ENCODE measurements around the gene FADS2.

The FADS2 gene

DNA sequence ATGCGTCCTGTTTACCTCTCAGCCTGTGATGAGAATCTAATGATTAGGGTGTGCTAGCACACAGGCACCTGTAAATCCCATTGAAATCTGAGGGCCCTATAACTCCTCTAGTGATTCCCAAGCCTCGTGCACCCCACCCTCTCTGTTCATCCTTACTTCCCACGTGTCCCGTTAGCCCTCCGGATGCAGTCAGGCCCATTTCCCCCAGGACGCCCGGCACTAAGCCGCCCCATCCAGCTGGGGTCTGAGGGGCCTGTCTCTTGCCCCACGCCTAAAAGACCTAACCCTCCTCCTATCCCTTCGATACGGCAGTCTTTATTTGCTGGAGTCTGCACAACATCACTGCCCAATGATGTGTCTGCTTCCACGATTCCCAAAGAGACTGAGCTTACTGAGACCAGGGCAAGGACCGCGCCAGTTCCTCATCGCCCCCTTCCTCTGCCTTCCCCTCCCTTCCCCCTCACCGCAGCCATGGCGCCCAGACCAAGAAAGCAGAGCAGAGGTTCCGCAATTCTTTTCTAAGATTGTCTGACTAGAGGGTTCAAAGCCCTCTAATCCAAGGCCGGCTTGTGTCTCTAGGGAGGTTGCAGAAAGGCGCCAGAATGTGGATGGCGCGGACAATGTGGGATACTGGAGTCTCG, 1.1 kb upstream of the FADS2 start:
- DNase-seq: no peak

GRCh38 chr11:61828379-61828628, 204 bp downstream of the FADS2 start:
- DNase-seq: no peak

- peak; percentile 12 for DNase-seq
Measured at GRCh38 chr11:61828629-61829407, 718 bp downstream of the FADS2 start.

DNA sequence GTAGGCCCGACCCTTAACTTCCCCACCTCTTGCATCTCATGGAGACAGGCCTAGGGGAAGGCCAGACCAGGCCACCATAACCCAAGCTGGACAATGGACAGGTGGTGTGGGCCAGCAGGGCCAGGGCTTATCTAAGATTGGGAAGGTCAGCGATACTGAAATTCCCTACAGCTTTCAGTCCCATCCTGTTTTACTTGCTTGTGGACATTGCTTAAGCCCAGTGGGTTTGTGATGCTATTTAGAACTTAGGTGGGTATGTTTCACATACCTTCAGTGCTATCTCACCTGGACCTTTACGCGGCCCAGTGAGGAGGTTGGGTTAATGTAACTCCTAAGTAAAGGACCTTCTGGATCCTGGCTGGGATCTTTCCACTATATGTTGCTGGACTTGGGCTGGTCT, 1.7 kb downstream of the FADS2 start:
- no peak for DNase-seq

GRCh38 chr11:61830237-61831105, 2.4 kb downstream of the FADS2 start:
- no peak for DNase-seq

DNA sequence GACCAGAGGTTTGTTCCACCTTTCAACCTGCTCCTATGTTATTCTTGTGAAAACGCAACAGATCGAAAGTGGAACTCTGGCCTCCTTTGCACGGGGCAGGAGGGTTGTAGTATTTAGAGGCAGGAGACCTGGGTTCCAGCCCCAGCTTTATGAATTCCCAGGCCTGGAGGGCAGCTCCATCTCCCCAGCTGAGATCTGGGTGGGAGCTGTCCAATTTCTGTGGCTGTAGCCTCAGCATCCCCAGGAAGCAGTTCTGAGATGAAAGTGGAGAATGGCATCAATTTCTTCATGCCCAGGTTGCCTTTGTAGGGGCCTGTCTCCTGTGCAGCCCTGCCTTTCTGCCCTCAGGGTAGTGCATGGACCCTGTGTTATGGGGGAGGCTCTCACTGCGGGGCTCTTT, 4.1 kb downstream of the FADS2 start:
- no peak for DNase-seq

GRCh38 chr11:61832754-61833153, 4.7 kb downstream of the FADS2 start:
- DNase-seq: no peak

- DNase-seq: no peak
Measured at GRCh38 chr11:61833471-61833870, 5.4 kb downstream of the FADS2 start.

GRCh38 chr11:61833926-61834277, 5.8 kb downstream of the FADS2 start:
- DNase-seq: no peak

DNA sequence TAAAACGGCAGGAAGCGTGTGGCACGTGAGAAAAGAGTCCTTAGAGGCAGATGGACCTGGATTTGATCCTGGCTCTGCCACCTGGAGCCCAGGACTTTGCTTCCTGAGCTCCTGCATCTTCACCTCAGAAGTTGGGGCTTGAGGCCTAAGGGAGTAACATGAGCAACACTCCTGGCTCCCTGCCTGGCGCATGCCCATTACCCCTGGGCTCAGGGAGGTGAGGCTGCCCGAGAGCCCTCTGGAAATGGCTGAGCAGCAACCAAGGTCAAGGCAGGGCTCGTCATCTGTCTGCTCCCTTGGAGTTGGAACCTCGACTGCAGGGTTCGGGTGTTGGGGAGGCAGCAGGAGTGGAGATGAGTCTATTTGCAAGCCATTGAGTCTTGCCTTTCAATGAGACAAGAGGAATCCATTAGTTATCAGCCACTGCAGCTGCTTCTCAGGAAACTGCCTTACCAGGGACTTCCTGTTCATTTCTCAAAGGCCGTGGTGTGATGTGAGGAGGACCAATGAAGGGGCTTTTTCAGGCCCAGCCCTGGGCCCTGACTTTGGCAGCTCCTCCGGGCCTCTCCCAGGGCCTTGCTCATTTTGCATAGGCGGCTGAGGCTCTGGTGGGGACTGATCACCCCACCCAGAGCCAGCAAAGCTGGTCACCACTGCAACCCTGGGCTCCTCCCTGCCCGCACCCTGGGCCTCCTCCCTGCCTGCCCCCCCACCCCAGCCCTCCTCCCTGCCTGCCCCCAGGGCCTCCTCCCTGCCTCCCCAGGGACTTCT, 6.4 kb downstream of the FADS2 start:
- DNase-seq: no peak

DNA sequence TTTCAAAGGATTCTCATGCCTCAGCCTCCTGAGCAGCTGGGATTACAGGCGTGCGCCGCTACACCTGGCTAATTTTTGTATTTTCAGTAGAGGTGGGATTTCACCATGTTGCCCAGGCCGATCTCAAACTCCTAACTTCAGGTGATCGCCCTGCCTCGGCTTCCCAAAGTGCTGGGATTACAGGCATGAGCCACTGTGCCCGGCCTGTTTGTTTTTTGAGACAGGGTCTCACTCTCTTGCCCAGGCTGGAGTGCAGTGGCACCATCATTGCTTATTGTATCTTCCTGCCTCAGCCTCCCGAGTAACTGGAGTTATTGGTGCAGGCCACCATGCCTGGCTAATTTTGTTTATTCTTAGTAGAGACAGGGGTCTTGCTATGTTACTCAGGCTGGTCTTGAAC, 8.1 kb downstream of the FADS2 start:
- no peak for DNase-seq

- DNase-seq: no peak
Measured at GRCh38 chr11:61837411-61838005, 9.4 kb downstream of the FADS2 start.

- no peak for DNase-seq
Measured at GRCh38 chr11:61838501-61838900, 10.4 kb downstream of the FADS2 start.

GRCh38 chr11:61838921-61839320, 10.8 kb downstream of the FADS2 start:
- DNase-seq: no peak

GRCh38 chr11:61839742-61840141, 11.6 kb downstream of the FADS2 start:
- DNase-seq: no peak

- no peak for DNase-seq
Measured at GRCh38 chr11:61840371-61840770, 12.3 kb downstream of the FADS2 start.

DNA sequence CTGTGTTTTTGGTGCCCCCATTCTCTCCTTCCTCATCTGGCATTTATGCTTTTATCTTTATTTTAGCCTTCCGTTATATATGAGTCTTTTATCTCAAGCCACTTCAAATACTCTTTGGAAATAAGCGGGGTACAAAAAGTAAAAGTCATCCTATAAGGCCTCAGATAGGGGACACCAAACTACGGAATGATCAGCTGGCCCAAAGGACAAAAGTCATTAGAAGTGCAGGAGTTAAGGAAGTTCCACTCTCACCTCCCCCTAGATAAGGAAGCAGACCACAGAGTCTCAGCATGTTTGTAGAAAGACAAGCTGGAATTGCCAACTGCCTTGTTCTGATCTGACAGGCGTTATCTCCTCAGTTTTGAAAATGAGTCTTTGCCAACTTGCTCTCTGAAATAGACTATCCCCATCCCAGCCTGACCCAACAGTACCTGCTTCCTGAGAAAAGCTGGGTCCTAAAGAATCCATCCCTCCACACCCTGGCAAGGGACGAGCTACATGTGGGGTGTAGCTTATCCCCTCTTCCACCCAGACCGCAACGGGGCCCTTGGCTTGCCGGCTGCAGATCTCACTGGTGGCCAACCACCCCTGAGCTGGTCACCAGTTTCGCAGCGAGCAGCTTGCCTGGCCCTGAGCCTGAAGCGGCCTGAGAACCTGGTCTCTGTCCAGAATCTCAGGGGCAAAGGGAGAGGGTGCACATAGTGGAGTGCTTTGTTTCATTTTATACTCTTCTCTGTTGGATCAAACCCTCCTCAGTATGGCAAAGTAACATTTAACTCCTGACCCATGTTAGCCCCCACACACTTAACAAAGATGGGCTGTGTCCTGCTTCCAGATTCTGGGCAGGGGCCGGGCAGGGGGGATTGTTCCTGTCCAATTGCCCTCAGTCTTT, 13.8 kb downstream of the FADS2 start:
- no peak for DNase-seq

GRCh38 chr11:61842528-61842820, 14.4 kb downstream of the FADS2 start:
- no peak for DNase-seq

DNA sequence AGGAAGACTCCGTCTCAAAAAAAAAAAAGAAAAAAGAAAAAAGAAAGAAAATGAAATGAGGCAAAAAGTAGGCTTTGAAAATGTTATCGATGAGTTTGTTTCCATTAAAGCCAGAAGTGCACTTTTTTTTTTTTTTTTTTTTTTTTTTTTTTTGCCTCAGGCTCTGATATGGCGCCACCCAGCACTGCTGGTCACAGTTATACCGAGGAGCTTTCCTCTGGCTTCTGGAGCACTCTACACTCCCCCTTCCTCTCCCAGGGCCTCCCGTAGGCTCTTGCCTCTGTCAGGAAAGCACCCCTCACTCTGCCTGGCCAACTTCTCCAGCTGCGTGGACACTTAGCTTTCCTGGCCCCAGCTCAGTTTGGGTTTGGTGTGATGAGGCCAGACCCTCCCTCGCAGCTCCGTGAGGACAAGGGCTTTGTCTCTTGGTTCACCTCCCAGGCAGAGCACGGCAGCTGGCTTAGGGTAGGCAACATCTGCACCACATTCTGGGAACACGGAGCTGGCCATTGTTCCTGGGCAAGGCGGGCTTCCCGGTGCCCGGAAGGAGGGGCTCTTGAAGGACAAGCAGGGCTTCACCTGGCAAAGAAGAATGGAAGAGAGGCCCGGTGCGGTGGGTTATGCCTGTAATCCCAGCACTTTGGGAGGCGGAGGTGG, 16.9 kb downstream of the FADS2 start:
- DNase-seq: no peak

DNA sequence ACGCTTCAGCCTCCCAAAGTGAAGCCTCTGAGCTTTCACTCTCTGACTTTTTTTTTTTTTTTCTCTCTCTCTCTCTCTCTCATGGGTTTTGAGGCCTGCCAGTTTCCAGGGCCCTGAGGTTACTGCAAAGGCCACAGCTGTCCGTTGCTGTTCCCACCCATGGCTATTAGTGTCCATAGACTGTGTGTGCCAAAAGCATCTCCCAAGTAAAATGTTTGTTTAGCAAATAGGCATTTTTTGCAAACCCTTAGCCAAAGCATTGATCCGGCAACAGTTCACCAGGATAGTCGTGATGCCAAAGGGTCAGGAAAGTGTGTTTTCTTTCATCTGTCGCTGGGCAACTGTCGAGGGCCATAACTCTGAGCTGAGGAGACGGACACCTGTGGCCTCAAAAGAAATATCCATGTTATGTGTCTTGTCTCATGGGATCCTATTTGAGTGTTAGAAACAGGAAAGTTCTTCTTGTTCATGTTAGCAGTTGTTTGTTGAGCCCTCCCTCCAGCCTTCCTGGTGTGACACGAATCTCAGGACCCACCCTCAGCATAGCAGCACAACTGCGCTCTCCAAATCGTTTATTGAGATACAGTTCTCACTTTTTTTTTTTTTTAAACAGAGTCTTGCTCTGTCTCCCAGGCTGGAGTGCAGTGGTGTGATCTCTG, 18.4 kb downstream of the FADS2 start:
- no peak for DNase-seq
